Hepatocyte (in vitro differentiated cells): ENCODE measurements around the gene LMAN2. TPM values are rescaled to one million over a fixed set of nuclear protein-coding genes. Genes with fewer than 3 reads are reported as not detected.

Experiments
- DNase-seq: peaks from one replicate; pipeline ENCODE4 v3.0.0-alpha.2; 2016; ENCODE audit warnings: low spot score
- H2AFZ ChIP-seq: fragments of 200-600 bp; sonication (generic); 2 replicates; pipeline ENCODE4 v1.6.0; 2016; ENCODE audit warnings: antibody characterized with exemption, mild to moderate bottlenecking
- H3K27ac ChIP-seq: fragments of 200-600 bp; sonication (generic); 2 replicates; pipeline ENCODE4 v1.5.1; 2016; ENCODE audit warnings: mild to moderate bottlenecking
- H3K27me3 ChIP-seq: fragments of 200-600 bp; sonication (generic); 2 replicates; pipeline ENCODE4 v1.6.1; 2016
- H3K36me3 ChIP-seq: fragments of 200-600 bp; sonication (generic); replicated peaks from 2 replicates; pipeline ENCODE4 v1.5.1; 2016; ENCODE audit warnings: low read depth; ENCODE audit not compliant: insufficient read depth
- H3K4me1 ChIP-seq: fragments of 200-600 bp; sonication (generic); 2 replicates; pipeline ENCODE4 v1.5.1; 2016; ENCODE audit warnings: mild to moderate bottlenecking, moderate library complexity; ENCODE audit not compliant: insufficient read depth
- H3K4me2 ChIP-seq: fragments of 200-600 bp; sonication (generic); 2 replicates; pipeline ENCODE4 v1.6.0; 2016
- H3K4me3 ChIP-seq: fragments of 200-600 bp; sonication (generic); 2 replicates; pipeline ENCODE4 v1.5.1; 2016; ENCODE audit warnings: mild to moderate bottlenecking
- H3K79me2 ChIP-seq: fragments of 200-600 bp; sonication (generic); 2 replicates; pipeline ENCODE4 v1.6.0; 2017; ENCODE audit warnings: mild to moderate bottlenecking
- H3K9me2 ChIP-seq: fragments of 200-600 bp; sonication (generic); replicated peaks from 2 replicates; pipeline ENCODE4 v1.6.0; 2017; ENCODE audit warnings: mild to moderate bottlenecking; ENCODE audit not compliant: insufficient read depth
- H3K9me3 ChIP-seq: fragments of 200-600 bp; sonication (generic); 2 replicates; pipeline ENCODE4 v1.5.1; 2016; ENCODE audit warnings: low read depth, mild to moderate bottlenecking
- H4K20me1 ChIP-seq: fragments of 200-600 bp; sonication (generic); 2 replicates; pipeline ENCODE4 v1.6.0; 2016; ENCODE audit warnings: mild to moderate bottlenecking; ENCODE audit not compliant: insufficient read depth, poor library complexity, severe bottlenecking
- CTCF ChIP-seq: fragments of 200-600 bp; sonication (generic); IDR thresholded peaks from 2 replicates; pipeline ENCODE4 v1.5.1; 2016; ENCODE audit warnings: antibody characterized with exemption, mild to moderate bottlenecking; ENCODE audit not compliant: poor library complexity
- EZH2 ChIP-seq: fragments of 200-600 bp; sonication (generic); IDR thresholded peaks from 2 replicates; pipeline ENCODE4 v1.6.1; 2016; ENCODE audit warnings: antibody characterized with exemption, mild to moderate bottlenecking, borderline replicate concordance
- EZH2phosphoT487 ChIP-seq: fragments of 200-600 bp; sonication (generic); IDR thresholded peaks from one replicate; pipeline ENCODE4 v1.6.1; 2018; ENCODE audit warnings: antibody characterized with exemption, mild to moderate bottlenecking, low read depth, moderate library complexity; ENCODE audit not compliant: unreplicated experiment, severe bottlenecking
- WGBS: methylation state at CpG from one replicate; pipeline ENCODE4 v1.1.6; 2016; ENCODE audit warnings: low lambda C conversion rate; ENCODE audit errors: missing lambda C conversion rate; 5-methylcytosine and 5-hydroxymethylcytosine counted together
- polyA plus RNA-seq: library from polyadenylated mRNA; unstranded; fragments of >200 nt; fragmentation: Nextera tagmentation; extraction: Ambion mirVana; gene quantifications from 2 replicates; pipeline ENCODE4 v1.2.1, GENCODE V29; 2016
- total RNA-seq: library from RNA; depleted of rRNA; stranded (reverse); fragments of >200 nt; gene quantifications from 2 replicates; pipeline ENCODE4 v1.2.3, GENCODE V29; 2014

The LMAN2 gene
- total and polyA plus RNA-seq, 2 experiments from 2014 or later = 357 to 391 TPM

- WGBS = 95% methylated on average over 7 of the region's 7 CpGs
- Histone ChIP-seq H3K27me3 (no peaks in the 10 kb centered on the region), H4K20me1 (no peaks in the 10 kb centered on the region), H3K4me1 (no peaks in the 10 kb centered on the region), H3K4me2 (no peak overlapping the region), H2AFZ (no peak overlapping the region), H3K9me2 (no peaks in the 10 kb centered on the region), H3K4me3 (no peak overlapping the region), H3K79me2 (no peaks in the 10 kb centered on the region), H3K27ac (no peak overlapping the region), H3K9me3 (no peaks in the 10 kb centered on the region), H3K36me3 (no peaks in the 10 kb centered on the region)
- no peak for TF ChIP-seq CTCF
- no peak for TF ChIP-seq EZH2phosphoT487
- TF ChIP-seq EZH2 = no peak
- no peak for DNase-seq
These were observed 59.7 kb downstream of the LMAN2 start for GRCh38 chr5:177291735-177292134.

- DNase-seq = no peak
- no peak overlapping the region for H3K27ac ChIP-seq
- H3K4me1 ChIP-seq = no peaks in the 10 kb centered on the region
- no peaks in the 10 kb centered on the region for H3K27me3 ChIP-seq
- no peak overlapping the region for H2AFZ ChIP-seq
- no peaks in the 10 kb centered on the region for H3K9me2 ChIP-seq
- no peaks in the 10 kb centered on the region for H4K20me1 ChIP-seq
- H3K4me2 ChIP-seq = no peak overlapping the region
- no peak overlapping the region for H3K4me3 ChIP-seq
- H3K9me3 ChIP-seq = no peaks in the 10 kb centered on the region
- no peaks in the 10 kb centered on the region for H3K36me3 ChIP-seq
- 94% methylated on average over 12 of the region's 12 CpGs for WGBS
- TF ChIP-seq CTCF = no peak
- no peak for TF ChIP-seq EZH2
- TF ChIP-seq EZH2phosphoT487 = no peak
- no peaks in the 10 kb centered on the region for H3K79me2 ChIP-seq
These were observed 60.5 kb downstream of the LMAN2 start for GRCh38 chr5:177290816-177291596.

GRCh38 chr5:177288191-177288590, 63.3 kb downstream of the LMAN2 start:
- WGBS = 95% methylated on average over 2 of the region's 2 CpGs
- DNase-seq = no peak
- Histone ChIP-seq H3K27me3 (no peaks in the 10 kb centered on the region), H3K9me3 (no peaks in the 10 kb centered on the region), H3K27ac (no peak overlapping the region), H3K4me3 (no peak overlapping the region), H3K9me2 (no peaks in the 10 kb centered on the region), H3K36me3 (peaks cover 4% of the 10 kb centered on the region), H3K4me2 (no peak overlapping the region), H4K20me1 (no peaks in the 10 kb centered on the region), H3K4me1 (no peaks in the 10 kb centered on the region), H2AFZ (no peak overlapping the region), H3K79me2 (no peaks in the 10 kb centered on the region)
- TF ChIP-seq EZH2 = no peak
- TF ChIP-seq CTCF = no peak
- TF ChIP-seq EZH2phosphoT487 = no peak

Other genes with a start within 250 kb of the LMAN2 start
- gene NSD1, start 217.9 kb downstream of the LMAN2 start, total RNA-seq = 28.8 and 29.1 TPM in 2 replicates
- gene NSD1, start 217.9 kb downstream of the LMAN2 start, polyA plus RNA-seq = 23.4 and 26.6 TPM in 2 replicates
- gene RAB24, start 47.9 kb downstream of the LMAN2 start, total RNA-seq = 25.7 and 30.3 TPM in 2 replicates
- gene RAB24, start 47.9 kb downstream of the LMAN2 start, polyA plus RNA-seq = 64.6 and 76.6 TPM in 2 replicates
- 228 and 245 TPM in 2 replicates for gene PRELID1, start 47.9 kb downstream of the LMAN2 start, total RNA-seq
- gene PRELID1, start 47.9 kb downstream of the LMAN2 start, polyA plus RNA-seq = 255 and 282 TPM in 2 replicates
- 14.0 and 22.3 TPM in 2 replicates for gene MXD3, start 39.8 kb downstream of the LMAN2 start, total RNA-seq
- 11.9 and 16.5 TPM in 2 replicates for gene MXD3, start 39.8 kb downstream of the LMAN2 start, polyA plus RNA-seq
- 26.1 and 36.5 TPM in 2 replicates for gene RGS14, start 6.3 kb upstream of the LMAN2 start, total RNA-seq
- gene RGS14, start 6.3 kb upstream of the LMAN2 start, polyA plus RNA-seq = 30.7 and 37.0 TPM in 2 replicates
- gene SLC34A1, start 32.8 kb upstream of the LMAN2 start, total RNA-seq = 0.12 TPM in 1 of 2 replicates, not detected in the other
- 0.33 TPM in 1 of 2 replicates, not detected in the other for gene SLC34A1, start 32.8 kb upstream of the LMAN2 start, polyA plus RNA-seq
- not detected in 2 replicates for gene PFN3, start 49.0 kb upstream of the LMAN2 start, total RNA-seq
- not detected in 2 replicates for gene PFN3, start 49.0 kb upstream of the LMAN2 start, polyA plus RNA-seq
- 16.5 and 18.2 TPM in 2 replicates for gene F12, start 57.9 kb upstream of the LMAN2 start, total RNA-seq
- 46.6 and 49.8 TPM in 2 replicates for gene F12, start 57.9 kb upstream of the LMAN2 start, polyA plus RNA-seq
- gene GRK6, start 75.0 kb upstream of the LMAN2 start, total RNA-seq = 29.3 and 31.6 TPM in 2 replicates
- gene GRK6, start 75.0 kb upstream of the LMAN2 start, polyA plus RNA-seq = 27.3 and 31.1 TPM in 2 replicates
- 4.8 TPM in 2 replicates for gene PRR7, start 95.1 kb upstream of the LMAN2 start, total RNA-seq
- gene PRR7, start 95.1 kb upstream of the LMAN2 start, polyA plus RNA-seq = 11.7 and 14.3 TPM in 2 replicates
- 83.7 and 107 TPM in 2 replicates for gene DBN1, start 122.0 kb upstream of the LMAN2 start, total RNA-seq
- gene DBN1, start 122.0 kb upstream of the LMAN2 start, polyA plus RNA-seq = 116 and 122 TPM in 2 replicates
- gene PDLIM7, start 145.9 kb upstream of the LMAN2 start, total RNA-seq = 43.5 and 57.1 TPM in 2 replicates
- 143 and 156 TPM in 2 replicates for gene PDLIM7, start 145.9 kb upstream of the LMAN2 start, polyA plus RNA-seq
- 3.3 and 3.5 TPM in 2 replicates for gene DOK3, start 158.2 kb upstream of the LMAN2 start, total RNA-seq
- gene DOK3, start 158.2 kb upstream of the LMAN2 start, polyA plus RNA-seq = 2.6 and 3.1 TPM in 2 replicates
- gene DDX41, start 165.3 kb upstream of the LMAN2 start, total RNA-seq = 45.0 and 65.9 TPM in 2 replicates
- 42.8 and 50.7 TPM in 2 replicates for gene DDX41, start 165.3 kb upstream of the LMAN2 start, polyA plus RNA-seq
- 31.4 and 67.6 TPM in 2 replicates for gene FAM193B, start 202.9 kb upstream of the LMAN2 start, total RNA-seq
- gene FAM193B, start 202.9 kb upstream of the LMAN2 start, polyA plus RNA-seq = 76.1 and 136 TPM in 2 replicates
- gene TMED9, start 240.5 kb upstream of the LMAN2 start, total RNA-seq = 171 and 187 TPM in 2 replicates
- gene TMED9, start 240.5 kb upstream of the LMAN2 start, polyA plus RNA-seq = 512 and 519 TPM in 2 replicates
- 28.5 and 29.2 TPM in 2 replicates for gene B4GALT7, start 248.5 kb upstream of the LMAN2 start, total RNA-seq
- 60.7 and 67.6 TPM in 2 replicates for gene B4GALT7, start 248.5 kb upstream of the LMAN2 start, polyA plus RNA-seq